Measurements from ENCODE around the gene IGSF21. TPM values are rescaled to one million over a fixed set of nuclear protein-coding genes. Genes with fewer than 3 reads are reported as not detected.

The IGSF21 gene
- total RNA-seq, 1 donor from 2014 or later, result 0.94 TPM

GRCh38 chr1:18077657-18078215 lies 29.9 kb upstream of the IGSF21 start:
- TF ChIP-seq CTCF (conservative IDR thresholded peaks at IDR 0.05), result no peak
- no peak overlapping the region for H3K27ac Mint-ChIP-seq
- no peaks in the 10 kb centered on the region for H3K9me3 Mint-ChIP-seq
- DNase-seq (ENCODE audit: extremely low spot score, unreplicated experiment), result no peak
- H3K4me1 Mint-ChIP-seq (ENCODE audit: unreplicated experiment), result no peaks in the 10 kb centered on the region
- peaks cover 43% of the 10 kb centered on the region for H3K27me3 Mint-ChIP-seq
- H3K36me3 Mint-ChIP-seq, result no peaks in the 10 kb centered on the region
- H3K4me3 Mint-ChIP-seq, result no peak overlapping the region

- Mint-ChIP-seq H3K9me3 (no peaks in the 10 kb centered on the region), H3K27ac (no peak overlapping the region), H3K4me3 (no peak overlapping the region), H3K27me3 (peaks cover 54% of the 10 kb centered on the region), H3K4me1 (ENCODE audit: unreplicated experiment) (no peaks in the 10 kb centered on the region), H3K36me3 (no peaks in the 10 kb centered on the region)
- DNase-seq (ENCODE audit: extremely low spot score, unreplicated experiment), result no peak
- TF ChIP-seq CTCF (conservative IDR thresholded peaks at IDR 0.05), result no peak
Observed at GRCh38 chr1:18079941-18080735, 27.5 kb upstream of the IGSF21 start.

GRCh38 chr1:18085387-18086074 lies 22.1 kb upstream of the IGSF21 start:
- H3K4me3 Mint-ChIP-seq, result no peak overlapping the region
- no peaks in the 10 kb centered on the region for H3K9me3 Mint-ChIP-seq
- no peak for TF ChIP-seq CTCF (conservative IDR thresholded peaks at IDR 0.05)
- no peak for DNase-seq (ENCODE audit: extremely low spot score, unreplicated experiment)
- H3K27me3 Mint-ChIP-seq, result peaks cover 52% of the 10 kb centered on the region
- no peaks in the 10 kb centered on the region for H3K4me1 Mint-ChIP-seq (ENCODE audit: unreplicated experiment)
- no peaks in the 10 kb centered on the region for H3K36me3 Mint-ChIP-seq
- H3K27ac Mint-ChIP-seq, result no peak overlapping the region

- Mint-ChIP-seq H3K9me3 (no peaks in the 10 kb centered on the region), H3K4me1 (ENCODE audit: unreplicated experiment) (peaks cover 6% of the 10 kb centered on the region), H3K36me3 (no peaks in the 10 kb centered on the region), H3K27me3 (peaks cover 59% of the 10 kb centered on the region), H3K27ac (no peak overlapping the region), H3K4me3 (no peak overlapping the region)
- TF ChIP-seq CTCF (conservative IDR thresholded peaks at IDR 0.05), result no peak
- DNase-seq (ENCODE audit: extremely low spot score, unreplicated experiment), result no peak
Observed at GRCh38 chr1:18088077-18088594, 19.5 kb upstream of the IGSF21 start.

- H3K27ac Mint-ChIP-seq, result no peak overlapping the region
- H3K27me3 Mint-ChIP-seq, result peaks cover 53% of the 10 kb centered on the region
- no peak for DNase-seq (ENCODE audit: extremely low spot score, unreplicated experiment)
- TF ChIP-seq CTCF (conservative IDR thresholded peaks at IDR 0.05), result no peak
- H3K36me3 Mint-ChIP-seq, result no peaks in the 10 kb centered on the region
- no peak overlapping the region for H3K4me3 Mint-ChIP-seq
- H3K4me1 Mint-ChIP-seq (ENCODE audit: unreplicated experiment), result peaks cover 6% of the 10 kb centered on the region
- no peaks in the 10 kb centered on the region for H3K9me3 Mint-ChIP-seq
Observed at GRCh38 chr1:18089488-18089887, 18.1 kb upstream of the IGSF21 start.
